GM19467 (cell line): ENCODE measurements around the gene EPYC.
"Not testable (repeated sequence)": the region's sequence is repeated elsewhere in the genome, so short reads cannot be mapped to it uniquely, and the experiment has no call there.

Experiments
- ATAC-seq: cut with Tn5 transposase; IDR thresholded peaks from one replicate; pipeline ENCODE4 v1.9.1; 2021; ENCODE audit warnings: mild to moderate bottlenecking, moderate library complexity; ENCODE audit not compliant: unreplicated experiment

EPYC gene

GRCh38 chr12:90991952-90992465 lies 12.8 kb downstream of the EPYC start:
- no peak for ATAC-seq

GRCh38 chr12:90990611-90991010 lies 14.2 kb downstream of the EPYC start:
- ATAC-seq, result no peak

GRCh38 chr12:90989686-90990111 lies 15.1 kb downstream of the EPYC start:
- no peak for ATAC-seq

- ATAC-seq, result peak; percentile 74
Measured at GRCh38 chr12:90987520-90987919, 17.3 kb downstream of the EPYC start.

GRCh38 chr12:90987101-90987500 lies 17.7 kb downstream of the EPYC start:
- ATAC-seq, result no peak

- ATAC-seq, result not testable (repeated sequence)
Measured at GRCh38 chr12:90985331-90985730, 19.4 kb downstream of the EPYC start.

GRCh38 chr12:90984114-90984513 lies 20.7 kb downstream of the EPYC start:
- ATAC-seq, result no peak

GRCh38 chr12:90982170-90982569 lies 22.6 kb downstream of the EPYC start:
- ATAC-seq, result no peak

- no peak for ATAC-seq
Measured at GRCh38 chr12:90979951-90980350, 24.8 kb downstream of the EPYC start.

- no peak for ATAC-seq
Measured at GRCh38 chr12:90979019-90979418, 25.8 kb downstream of the EPYC start.

GRCh38 chr12:90978117-90978770 lies 26.5 kb downstream of the EPYC start:
- peak; percentile 86 for ATAC-seq

- ATAC-seq, result no peak
Measured at GRCh38 chr12:90977224-90977623, 27.5 kb downstream of the EPYC start.

- no peak for ATAC-seq
Measured at GRCh38 chr12:90974286-90974685, 30.5 kb downstream of the EPYC start.

- no peak for ATAC-seq
Measured at GRCh38 chr12:90972226-90972625, 32.5 kb downstream of the EPYC start.

- no peak for ATAC-seq
Measured at GRCh38 chr12:90970911-90971310, 33.9 kb downstream of the EPYC start.

GRCh38 chr12:90970471-90970870 lies 34.3 kb downstream of the EPYC start:
- ATAC-seq, result no peak

- no peak for ATAC-seq
Measured at GRCh38 chr12:90969851-90970250, 34.9 kb downstream of the EPYC start.

- ATAC-seq, result no peak
Measured at GRCh38 chr12:90969346-90969745, 35.4 kb downstream of the EPYC start.

GRCh38 chr12:90965204-90965603 lies 39.6 kb downstream of the EPYC start:
- no peak for ATAC-seq

GRCh38 chr12:90964616-90965015 lies 40.2 kb downstream of the EPYC start:
- ATAC-seq, result no peak

GRCh38 chr12:90963946-90964345 lies 40.8 kb downstream of the EPYC start:
- ATAC-seq, result no peak

- no peak for ATAC-seq
Measured at GRCh38 chr12:90961154-90961553, 43.6 kb downstream of the EPYC start.

GRCh38 chr12:90959538-90960139 lies 45.1 kb downstream of the EPYC start:
- peak; percentile 73 for ATAC-seq
